ENCODE measurements around the gene RIMBP2.

Gene RIMBP2

GRCh38 chr12:130669205-130669557 is 46.9 kb downstream of the RIMBP2 start:
- Histone ChIP-seq H3K4me3 (ENCODE audit: low read length) (no peak overlapping the region), H3K36me3 (ENCODE audit: control insufficient read depth, insufficient read depth, low read length) (no peaks in the 10 kb centered on the region), H3K9me3 (ENCODE audit: control insufficient read depth, low read length) (no peaks in the 10 kb centered on the region), H3K4me1 (ENCODE audit: control insufficient read depth, insufficient read depth, low read length) (no peaks in the 10 kb centered on the region), H3K9ac (ENCODE audit: low read length) (no peak overlapping the region), H3K27me3 (ENCODE audit: control insufficient read depth, insufficient read depth, low read length) (no peaks in the 10 kb centered on the region)

DNA sequence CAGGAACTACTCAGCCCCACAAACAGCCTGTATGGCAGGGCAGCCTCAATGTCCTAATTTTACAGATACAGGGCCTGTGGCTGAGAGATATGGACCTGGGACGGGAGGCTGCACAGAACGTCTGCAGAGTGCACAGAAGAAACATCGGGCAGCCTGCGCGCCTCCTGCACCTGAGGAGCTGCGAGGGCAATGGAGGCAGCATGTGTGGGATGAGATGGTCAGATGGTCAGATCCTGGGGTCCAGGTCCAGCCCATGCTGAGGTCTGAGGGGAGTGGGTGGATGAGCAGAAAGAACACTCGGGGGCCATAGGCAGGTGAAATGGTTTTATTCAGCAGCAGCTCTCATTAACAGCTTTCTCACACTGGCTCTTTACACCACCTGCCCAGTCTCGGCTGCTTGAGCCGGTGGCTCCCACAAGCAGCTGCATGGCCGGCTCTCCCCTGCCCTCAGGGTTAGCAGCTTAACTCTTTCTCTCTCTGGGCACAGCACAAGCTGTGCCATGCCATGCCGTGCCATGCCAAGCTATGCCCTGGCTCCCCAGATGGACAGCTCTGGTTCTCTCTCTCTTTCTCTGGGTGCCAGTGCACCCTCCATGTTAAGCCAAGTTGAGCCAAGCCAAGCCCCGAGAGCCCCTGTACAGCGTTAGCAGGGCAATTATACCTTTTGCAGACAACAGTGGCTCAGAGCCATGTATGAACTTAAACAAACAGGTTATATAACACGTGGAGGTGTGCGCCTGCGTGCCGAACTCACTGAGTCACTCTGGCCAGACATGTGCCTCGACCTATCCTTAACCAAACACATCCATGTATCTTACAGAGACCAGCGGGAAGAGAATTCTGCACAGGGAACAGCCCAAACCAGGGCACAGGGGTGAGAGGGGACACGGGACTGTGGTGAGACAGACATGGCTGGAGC is 47.6 kb downstream of the RIMBP2 start:
- Histone ChIP-seq H3K4me3 (ENCODE audit: low read length) (no peak overlapping the region), H3K4me1 (ENCODE audit: control insufficient read depth, insufficient read depth, low read length) (no peaks in the 10 kb centered on the region), H3K9me3 (ENCODE audit: control insufficient read depth, low read length) (no peaks in the 10 kb centered on the region), H3K27me3 (ENCODE audit: control insufficient read depth, insufficient read depth, low read length) (no peaks in the 10 kb centered on the region), H3K36me3 (ENCODE audit: control insufficient read depth, insufficient read depth, low read length) (no peaks in the 10 kb centered on the region), H3K9ac (ENCODE audit: low read length) (no peak overlapping the region)

DNA sequence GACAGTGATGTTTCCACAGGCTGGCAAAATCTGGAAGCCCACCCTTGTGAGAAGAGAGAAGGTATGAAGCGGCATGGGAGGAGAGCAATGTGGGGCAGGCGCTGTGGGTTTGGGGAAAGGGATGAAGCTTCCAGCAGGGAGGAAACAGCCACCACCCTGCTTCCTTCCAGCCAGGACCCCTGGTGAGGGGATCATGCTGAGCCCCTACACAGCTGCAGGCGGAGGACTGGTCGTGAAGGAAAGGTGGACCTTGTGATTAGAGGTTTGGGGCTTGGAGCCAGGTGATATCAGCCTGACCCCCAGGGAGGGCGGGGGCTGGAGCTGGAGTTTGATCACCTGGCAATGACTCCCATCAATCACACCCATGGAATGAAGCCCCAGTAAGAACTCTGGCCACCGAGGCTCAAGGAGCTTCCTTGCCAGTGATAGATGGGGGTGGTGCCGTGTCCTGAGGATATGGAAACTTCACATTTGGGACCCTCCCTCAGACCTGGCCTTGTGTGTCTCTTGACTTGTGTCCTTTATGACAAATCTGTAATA is 48.6 kb downstream of the RIMBP2 start:
- no peaks in the 10 kb centered on the region for H3K4me1 ChIP-seq (ENCODE audit: control insufficient read depth, insufficient read depth, low read length)
- H3K9ac ChIP-seq (ENCODE audit: low read length): no peak overlapping the region
- no peak overlapping the region for H3K4me3 ChIP-seq (ENCODE audit: low read length)
- H3K27me3 ChIP-seq (ENCODE audit: control insufficient read depth, insufficient read depth, low read length): no peaks in the 10 kb centered on the region
- H3K9me3 ChIP-seq (ENCODE audit: control insufficient read depth, low read length): no peaks in the 10 kb centered on the region
- H3K36me3 ChIP-seq (ENCODE audit: control insufficient read depth, insufficient read depth, low read length): no peaks in the 10 kb centered on the region

DNA sequence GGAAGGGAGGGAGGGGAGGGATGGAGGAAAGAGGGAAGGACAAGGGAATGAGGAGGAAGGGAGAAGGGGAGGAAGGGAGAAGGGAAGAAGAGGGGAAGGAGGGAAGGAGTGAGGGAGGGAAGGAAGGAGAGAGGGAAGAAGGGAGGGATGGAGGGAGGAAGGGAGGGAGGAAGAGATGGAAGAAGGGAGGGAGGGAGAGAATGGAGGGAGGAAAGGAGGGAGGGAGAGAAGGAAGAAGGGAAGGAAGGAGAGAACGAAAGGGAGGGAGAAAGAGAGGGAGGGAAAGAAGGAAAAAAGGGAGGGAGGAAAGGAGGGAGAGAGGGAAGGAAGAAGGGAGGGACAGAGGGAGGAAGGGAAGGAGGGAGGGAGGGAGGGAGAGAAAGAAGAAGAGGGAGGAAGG is 49.5 kb downstream of the RIMBP2 start:
- H3K27me3 ChIP-seq (ENCODE audit: control insufficient read depth, insufficient read depth, low read length): no peaks in the 10 kb centered on the region
- no peaks in the 10 kb centered on the region for H3K4me1 ChIP-seq (ENCODE audit: control insufficient read depth, insufficient read depth, low read length)
- H3K9ac ChIP-seq (ENCODE audit: low read length): no peak overlapping the region
- H3K36me3 ChIP-seq (ENCODE audit: control insufficient read depth, insufficient read depth, low read length): no peaks in the 10 kb centered on the region
- no peak overlapping the region for H3K4me3 ChIP-seq (ENCODE audit: low read length)
- no peaks in the 10 kb centered on the region for H3K9me3 ChIP-seq (ENCODE audit: control insufficient read depth, low read length)

DNA sequence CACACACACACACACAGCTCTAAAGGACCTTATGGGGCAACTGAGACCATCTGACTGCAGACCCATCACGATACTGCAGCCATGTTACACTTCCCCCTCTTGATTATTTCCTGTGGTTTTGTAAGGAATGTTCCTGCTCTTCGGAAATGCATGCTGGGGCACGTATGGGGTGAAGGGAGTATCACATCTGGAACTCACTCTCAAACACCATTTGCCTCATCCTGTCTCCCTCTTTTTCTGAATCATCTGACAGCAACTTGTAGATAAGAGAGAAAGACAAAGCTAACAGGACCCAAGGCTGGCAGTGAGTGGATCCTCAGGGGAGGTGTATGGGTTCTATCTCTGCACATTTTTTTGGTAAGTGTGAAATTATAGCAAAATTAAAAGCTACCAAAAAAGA is 50.3 kb downstream of the RIMBP2 start:
- H3K9ac ChIP-seq (ENCODE audit: low read length): no peak overlapping the region
- no peaks in the 10 kb centered on the region for H3K27me3 ChIP-seq (ENCODE audit: control insufficient read depth, insufficient read depth, low read length)
- no peak overlapping the region for H3K4me3 ChIP-seq (ENCODE audit: low read length)
- no peaks in the 10 kb centered on the region for H3K36me3 ChIP-seq (ENCODE audit: control insufficient read depth, insufficient read depth, low read length)
- no peaks in the 10 kb centered on the region for H3K9me3 ChIP-seq (ENCODE audit: control insufficient read depth, low read length)
- no peaks in the 10 kb centered on the region for H3K4me1 ChIP-seq (ENCODE audit: control insufficient read depth, insufficient read depth, low read length)

DNA sequence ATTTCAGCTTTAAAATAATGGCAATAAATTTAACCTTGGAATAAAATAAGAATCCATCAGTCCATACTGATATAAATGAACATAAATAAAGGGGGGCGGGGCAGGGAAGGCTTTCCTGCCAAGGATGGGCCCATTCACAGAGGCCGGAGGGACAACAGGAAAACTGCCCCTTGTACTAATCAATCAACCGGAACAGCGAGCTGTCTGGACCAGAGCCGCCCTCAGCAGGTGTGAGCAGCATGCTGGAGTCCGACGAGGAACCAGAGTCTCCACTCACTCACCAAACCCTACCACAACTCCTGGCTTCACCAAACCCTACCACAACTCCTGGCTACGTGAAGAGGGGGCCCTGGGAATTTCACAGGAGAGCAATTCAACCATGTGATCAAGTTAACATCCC is 51.3 kb downstream of the RIMBP2 start:
- Histone ChIP-seq H3K36me3 (ENCODE audit: control insufficient read depth, insufficient read depth, low read length) (no peaks in the 10 kb centered on the region), H3K27me3 (ENCODE audit: control insufficient read depth, insufficient read depth, low read length) (no peaks in the 10 kb centered on the region), H3K9ac (ENCODE audit: low read length) (no peak overlapping the region), H3K4me1 (ENCODE audit: control insufficient read depth, insufficient read depth, low read length) (no peaks in the 10 kb centered on the region), H3K4me3 (ENCODE audit: low read length) (no peak overlapping the region), H3K9me3 (ENCODE audit: control insufficient read depth, low read length) (no peaks in the 10 kb centered on the region)

GRCh38 chr12:130664252-130664651 is 51.8 kb downstream of the RIMBP2 start:
- H3K4me1 ChIP-seq (ENCODE audit: control insufficient read depth, insufficient read depth, low read length): no peaks in the 10 kb centered on the region
- no peak overlapping the region for H3K9ac ChIP-seq (ENCODE audit: low read length)
- H3K4me3 ChIP-seq (ENCODE audit: low read length): no peak overlapping the region
- no peaks in the 10 kb centered on the region for H3K36me3 ChIP-seq (ENCODE audit: control insufficient read depth, insufficient read depth, low read length)
- H3K9me3 ChIP-seq (ENCODE audit: control insufficient read depth, low read length): no peaks in the 10 kb centered on the region
- H3K27me3 ChIP-seq (ENCODE audit: control insufficient read depth, insufficient read depth, low read length): no peaks in the 10 kb centered on the region

DNA sequence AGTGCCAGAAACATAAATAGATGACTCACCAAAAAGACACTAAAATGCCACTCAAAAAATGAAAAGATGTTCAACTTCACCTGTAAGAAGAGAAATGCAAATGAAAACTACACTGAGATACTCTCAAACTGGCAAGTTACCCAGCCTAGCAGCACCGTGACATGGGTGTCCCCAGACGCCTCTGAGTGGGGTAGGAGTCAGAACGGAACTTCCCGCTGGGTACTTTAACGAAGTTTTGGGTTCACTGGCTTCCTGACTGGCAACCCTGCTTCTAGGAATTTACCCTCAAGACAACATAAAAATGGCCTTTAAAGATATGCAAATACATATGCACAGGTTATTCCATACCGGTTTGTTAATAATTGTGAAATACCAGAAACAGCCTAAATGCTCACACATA is 52.6 kb downstream of the RIMBP2 start:
- no peak overlapping the region for H3K9ac ChIP-seq (ENCODE audit: low read length)
- no peaks in the 10 kb centered on the region for H3K27me3 ChIP-seq (ENCODE audit: control insufficient read depth, insufficient read depth, low read length)
- H3K9me3 ChIP-seq (ENCODE audit: control insufficient read depth, low read length): no peaks in the 10 kb centered on the region
- H3K4me3 ChIP-seq (ENCODE audit: low read length): no peak overlapping the region
- H3K4me1 ChIP-seq (ENCODE audit: control insufficient read depth, insufficient read depth, low read length): no peaks in the 10 kb centered on the region
- H3K36me3 ChIP-seq (ENCODE audit: control insufficient read depth, insufficient read depth, low read length): no peaks in the 10 kb centered on the region

- no peaks in the 10 kb centered on the region for H3K9me3 ChIP-seq (ENCODE audit: control insufficient read depth, low read length)
- no peaks in the 10 kb centered on the region for H3K4me1 ChIP-seq (ENCODE audit: control insufficient read depth, insufficient read depth, low read length)
- no peaks in the 10 kb centered on the region for H3K36me3 ChIP-seq (ENCODE audit: control insufficient read depth, insufficient read depth, low read length)
- H3K27me3 ChIP-seq (ENCODE audit: control insufficient read depth, insufficient read depth, low read length): no peaks in the 10 kb centered on the region
- no peak overlapping the region for H3K4me3 ChIP-seq (ENCODE audit: low read length)
- no peak overlapping the region for H3K9ac ChIP-seq (ENCODE audit: low read length)
These were observed 54.4 kb downstream of the RIMBP2 start for GRCh38 chr12:130661486-130662255.

DNA sequence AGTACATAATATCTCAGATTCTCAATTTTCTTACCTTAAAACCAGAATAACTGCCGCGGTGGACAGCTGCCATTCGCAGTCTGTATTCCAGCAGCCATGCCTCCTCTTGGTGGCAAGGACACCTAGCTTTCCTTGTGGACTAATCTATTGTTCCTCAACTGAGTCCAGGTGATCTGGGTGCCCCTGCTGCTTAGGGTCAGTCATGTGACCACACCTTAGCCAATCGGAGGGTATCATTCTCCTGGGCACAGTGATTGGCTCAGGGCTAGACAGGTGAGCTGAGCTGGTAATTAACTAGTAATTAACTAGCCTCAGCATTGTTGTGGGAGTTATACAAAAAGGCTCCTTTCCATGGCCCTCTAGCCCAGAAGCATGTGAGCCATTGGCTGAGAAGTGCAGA is 55.0 kb downstream of the RIMBP2 start:
- H3K4me1 ChIP-seq (ENCODE audit: control insufficient read depth, insufficient read depth, low read length): no peaks in the 10 kb centered on the region
- no peaks in the 10 kb centered on the region for H3K9me3 ChIP-seq (ENCODE audit: control insufficient read depth, low read length)
- H3K9ac ChIP-seq (ENCODE audit: low read length): no peak overlapping the region
- H3K27me3 ChIP-seq (ENCODE audit: control insufficient read depth, insufficient read depth, low read length): no peaks in the 10 kb centered on the region
- H3K4me3 ChIP-seq (ENCODE audit: low read length): no peak overlapping the region
- H3K36me3 ChIP-seq (ENCODE audit: control insufficient read depth, insufficient read depth, low read length): no peaks in the 10 kb centered on the region

- Histone ChIP-seq H3K36me3 (ENCODE audit: control insufficient read depth, insufficient read depth, low read length) (no peaks in the 10 kb centered on the region), H3K9me3 (ENCODE audit: control insufficient read depth, low read length) (no peaks in the 10 kb centered on the region), H3K9ac (ENCODE audit: low read length) (no peak overlapping the region)
These were observed 57.8 kb downstream of the RIMBP2 start for GRCh38 chr12:130658145-130658911.

GRCh38 chr12:130656411-130656810 is 59.7 kb downstream of the RIMBP2 start:
- Histone ChIP-seq H3K4me1 (ENCODE audit: control insufficient read depth, insufficient read depth, low read length) (no peaks in the 10 kb centered on the region), H3K27me3 (ENCODE audit: control insufficient read depth, insufficient read depth, low read length) (no peaks in the 10 kb centered on the region), H3K9ac (ENCODE audit: low read length) (no peak overlapping the region), H3K36me3 (ENCODE audit: control insufficient read depth, insufficient read depth, low read length) (no peaks in the 10 kb centered on the region), H3K9me3 (ENCODE audit: control insufficient read depth, low read length) (no peaks in the 10 kb centered on the region), H3K4me3 (ENCODE audit: low read length) (no peak overlapping the region)

More at GRCh38 chr12:130658145-130658911, 57.8 kb downstream of the RIMBP2 start:
- H3K27me3 ChIP-seq (ENCODE audit: control insufficient read depth, insufficient read depth, low read length): no peaks in the 10 kb centered on the region
- H3K4me3 ChIP-seq (ENCODE audit: low read length): no peak overlapping the region
- H3K4me1 ChIP-seq (ENCODE audit: control insufficient read depth, insufficient read depth, low read length): no peaks in the 10 kb centered on the region

Measured in mucosa of stomach (tissue), 1 donor.